Hematopoietic multipotent progenitor cell treated with erythropoietin and hydrocortisone succinate and interleukin-3 and kit ligand, for 15 days (in vitro differentiated cells): ENCODE data around the gene RELA.
"Not testable (repeated sequence)": the region's sequence is repeated elsewhere in the genome, so short reads cannot be mapped to it uniquely, and the experiment has no call there.

ENCODE experiments used
- DNase-seq: peaks from one replicate; pipeline ENCODE4 v3.0.0-alpha.2; 2015; ENCODE audit warnings: low spot score

Gene RELA

DNA sequence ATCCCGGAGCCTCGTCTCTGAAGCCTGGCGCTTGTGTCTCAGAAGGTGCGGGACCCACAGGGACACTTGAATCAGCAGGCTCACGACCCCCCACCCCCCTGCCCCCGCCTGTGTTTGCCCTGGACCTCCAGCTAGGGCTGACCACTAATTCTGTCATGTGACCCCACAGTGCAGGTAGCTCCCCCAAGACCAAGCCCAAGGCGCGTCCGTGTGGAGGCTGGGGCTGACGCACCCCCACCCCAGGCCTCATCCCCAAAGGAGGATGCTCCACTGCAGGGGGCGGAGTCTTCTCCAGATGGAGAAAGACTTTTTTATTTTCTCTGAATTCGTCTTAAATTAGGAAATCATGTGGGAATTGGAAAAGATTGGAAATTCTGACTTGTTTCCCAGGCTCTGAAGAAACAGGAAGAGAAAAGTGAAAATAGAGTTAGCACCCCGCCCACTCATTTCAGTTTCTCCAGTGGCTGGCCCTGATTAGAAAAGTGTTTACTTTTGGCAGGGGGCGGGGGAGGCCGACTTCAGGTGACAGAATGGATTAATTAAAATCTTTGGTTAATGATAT is 1.0 kb upstream of the RELA start:
- DNase-seq = peak; percentile 53

DNA sequence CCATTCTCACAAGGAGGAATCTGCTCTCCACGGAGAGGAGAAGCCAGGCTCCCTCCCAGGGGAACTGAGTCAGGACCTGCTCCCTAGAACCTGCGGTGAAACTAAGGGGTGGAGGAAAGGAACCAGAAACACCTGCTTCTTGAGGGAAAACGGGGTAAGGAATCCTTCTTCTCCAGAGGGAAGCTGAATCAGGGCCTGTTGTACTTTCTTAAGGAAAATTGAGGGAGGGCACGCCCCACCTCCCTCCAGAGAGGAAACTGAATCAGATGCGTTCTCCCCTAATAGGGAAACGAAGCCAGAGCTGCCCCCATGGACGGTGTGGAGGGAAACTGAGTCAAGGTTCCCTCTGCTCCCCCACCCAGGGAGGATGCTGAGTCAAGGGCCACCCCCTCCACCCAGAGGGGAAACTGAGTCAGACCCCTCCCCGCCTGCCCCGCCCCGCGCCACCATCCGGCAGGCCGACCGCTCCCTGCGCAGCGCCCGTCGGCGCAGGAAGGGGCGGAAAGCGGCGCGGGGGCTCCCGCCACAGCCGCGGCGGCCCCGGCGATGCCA is 393 bp downstream of the RELA start:
- DNase-seq = no peak

DNA sequence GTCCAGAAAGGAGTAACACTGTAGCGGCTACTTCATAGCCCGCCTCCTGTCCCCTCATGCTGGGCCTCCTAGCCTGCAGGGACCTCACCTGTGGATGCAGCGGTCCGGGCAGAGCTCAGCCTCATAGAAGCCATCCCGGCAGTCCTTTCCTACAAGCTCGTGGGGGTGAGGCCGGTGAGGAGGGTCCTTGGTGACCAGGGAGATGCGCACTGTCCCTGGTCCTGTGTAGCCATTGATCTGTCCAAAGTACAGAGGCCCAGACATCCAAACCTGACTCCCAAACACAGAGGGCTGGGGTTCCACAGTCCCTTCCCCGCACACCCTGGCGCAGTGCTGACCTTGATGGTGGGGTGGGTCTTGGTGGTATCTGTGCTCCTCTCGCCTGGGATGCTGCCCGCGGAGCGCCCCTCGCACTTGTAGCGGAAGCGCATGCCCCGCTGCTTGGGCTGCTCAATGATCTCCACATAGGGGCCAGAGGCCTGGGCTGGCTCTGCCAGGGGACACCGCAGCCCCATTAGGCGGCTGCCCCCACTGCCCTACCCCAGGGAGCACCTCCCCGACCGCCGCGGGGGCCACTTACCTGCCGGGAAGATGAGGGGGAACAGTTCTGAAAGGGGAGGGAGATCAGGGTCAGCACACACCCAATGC is 993 bp downstream of the RELA start:
- DNase-seq = no peak

DNA sequence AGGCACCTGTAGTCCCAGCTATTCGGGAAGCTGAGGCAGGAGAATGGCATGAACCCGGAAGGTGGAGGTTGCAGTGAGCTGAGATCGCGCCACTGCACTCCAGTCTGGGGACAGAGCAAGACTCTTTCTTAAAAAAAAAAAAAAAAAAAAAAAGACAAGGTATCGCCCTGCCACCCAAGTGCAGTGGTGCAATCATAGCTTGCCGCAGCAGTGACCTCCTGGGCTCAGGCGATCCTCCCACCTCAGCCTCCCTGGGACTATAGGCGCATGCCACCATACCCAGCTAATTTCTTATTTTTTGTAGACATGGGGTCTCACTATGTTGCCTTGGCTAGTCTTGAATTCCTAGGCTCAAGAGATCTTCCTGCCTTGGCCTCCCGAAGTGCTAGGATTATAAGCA is 1.8 kb downstream of the RELA start:
- DNase-seq = not testable (repeated sequence)

DNA sequence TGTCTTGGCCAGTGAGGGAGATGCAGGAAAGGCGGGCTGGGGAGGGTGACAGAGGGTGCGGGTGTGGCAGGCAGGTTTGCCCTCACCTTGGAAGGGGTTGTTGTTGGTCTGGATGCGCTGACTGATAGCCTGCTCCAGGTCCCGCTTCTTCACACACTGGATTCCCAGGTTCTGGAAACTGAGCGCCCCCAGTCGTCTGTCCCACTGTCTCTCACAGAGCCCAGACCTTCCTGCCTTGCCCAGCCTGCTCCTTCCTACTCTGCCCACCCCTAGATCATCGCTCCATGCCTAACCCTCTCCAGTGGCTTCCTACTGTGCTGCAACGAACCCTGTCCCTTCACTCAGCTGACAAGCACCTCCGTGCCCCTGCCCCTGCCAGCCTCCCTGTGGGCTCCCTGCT is 2.7 kb downstream of the RELA start:
- no peak for DNase-seq

DNA sequence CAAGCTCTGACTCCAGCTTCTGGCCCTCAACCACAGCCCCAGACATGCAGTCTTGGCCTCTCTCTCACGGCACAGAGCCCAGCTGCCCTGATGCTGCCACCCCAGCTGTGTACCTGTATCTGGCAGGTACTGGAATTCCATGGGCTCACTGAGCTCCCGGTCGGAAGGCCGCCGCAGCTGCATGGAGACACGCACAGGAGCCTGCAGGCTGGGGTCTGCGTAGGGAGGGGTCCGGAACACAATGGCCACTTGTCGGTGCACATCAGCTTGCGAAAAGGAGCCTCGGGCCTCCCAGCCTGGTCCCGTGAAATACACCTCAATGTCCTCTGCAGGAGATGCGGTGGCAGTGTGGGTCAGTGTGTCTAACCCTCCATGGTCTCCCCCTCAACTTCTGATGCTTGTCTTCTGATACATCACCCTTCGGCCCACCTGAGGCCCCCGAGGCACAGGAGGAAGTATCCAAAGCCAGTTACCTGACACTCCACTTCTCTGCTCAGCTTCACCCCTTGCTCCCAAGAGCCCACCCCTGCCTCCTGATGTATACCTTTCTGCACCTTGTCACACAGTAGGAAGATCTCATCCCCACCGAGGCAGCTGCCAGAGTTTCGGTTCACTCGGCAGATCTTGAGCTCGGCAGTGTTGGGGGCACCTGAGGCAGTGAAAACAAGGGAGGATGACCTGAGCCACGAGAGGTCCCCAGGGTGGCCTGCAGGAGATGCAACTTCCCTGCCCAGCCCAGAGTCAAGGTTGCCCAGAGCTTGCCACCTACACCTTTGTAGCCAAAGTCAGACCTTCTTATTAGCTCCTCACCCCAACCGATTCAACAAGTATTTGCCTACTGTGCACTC is 4.3 kb downstream of the RELA start:
- DNase-seq = no peak

DNA sequence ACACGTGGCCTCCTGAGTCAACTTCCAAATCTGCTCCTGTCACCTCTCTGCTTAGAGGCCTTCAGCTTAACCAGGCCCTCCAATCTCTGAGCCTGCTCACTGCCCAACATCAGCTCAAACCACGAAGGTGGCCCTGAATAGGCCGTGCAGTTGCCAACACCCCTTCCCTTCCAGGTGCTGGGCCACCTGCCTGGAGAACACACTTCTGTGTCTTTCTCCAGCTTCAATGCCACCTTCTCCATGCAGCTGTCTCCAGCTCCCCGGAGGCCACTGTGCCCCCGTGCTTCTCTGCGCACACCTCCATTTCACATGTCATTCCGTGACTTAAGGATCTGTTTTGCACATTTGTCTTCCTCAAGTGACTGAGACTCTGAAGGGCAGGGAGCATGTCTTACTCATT is 5.3 kb downstream of the RELA start:
- DNase-seq = no peak

DNA sequence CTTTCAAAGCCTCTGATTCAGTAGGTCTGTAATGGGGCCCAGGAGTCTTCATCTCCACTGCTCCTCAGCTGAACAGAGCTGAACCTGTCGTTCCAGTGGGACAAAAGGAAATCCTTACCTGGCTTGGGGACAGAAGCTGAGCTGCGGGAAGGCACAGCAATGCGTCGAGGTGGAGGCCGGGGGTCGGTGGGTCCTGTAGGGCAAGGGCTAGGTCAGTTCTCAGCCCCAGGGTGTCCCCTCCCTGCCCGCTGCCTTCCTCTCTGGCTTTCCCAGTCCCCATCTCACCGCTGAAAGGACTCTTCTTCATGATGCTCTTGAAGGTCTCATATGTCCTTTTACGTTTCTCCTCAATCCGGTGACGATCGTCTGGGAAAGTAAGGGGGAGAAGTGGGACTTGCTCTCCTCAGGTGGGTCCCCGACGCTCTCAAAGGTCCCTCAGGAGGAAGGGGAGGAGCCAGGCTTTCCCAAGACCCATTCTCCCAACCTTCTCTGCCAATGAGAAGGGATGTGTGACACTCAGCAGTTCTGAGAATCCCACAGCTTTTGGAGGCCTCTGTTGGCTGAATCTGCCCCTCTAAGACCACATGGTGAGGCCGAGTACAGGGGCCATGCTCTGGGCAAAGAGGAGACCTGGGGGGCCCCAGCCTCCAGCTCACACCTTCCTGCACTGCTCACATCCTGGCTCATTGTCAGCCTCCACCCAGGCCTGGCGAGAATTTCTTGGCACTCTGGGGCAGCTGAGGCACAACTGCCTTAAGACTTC is 7.0 kb downstream of the RELA start:
- no peak for DNase-seq

DNA sequence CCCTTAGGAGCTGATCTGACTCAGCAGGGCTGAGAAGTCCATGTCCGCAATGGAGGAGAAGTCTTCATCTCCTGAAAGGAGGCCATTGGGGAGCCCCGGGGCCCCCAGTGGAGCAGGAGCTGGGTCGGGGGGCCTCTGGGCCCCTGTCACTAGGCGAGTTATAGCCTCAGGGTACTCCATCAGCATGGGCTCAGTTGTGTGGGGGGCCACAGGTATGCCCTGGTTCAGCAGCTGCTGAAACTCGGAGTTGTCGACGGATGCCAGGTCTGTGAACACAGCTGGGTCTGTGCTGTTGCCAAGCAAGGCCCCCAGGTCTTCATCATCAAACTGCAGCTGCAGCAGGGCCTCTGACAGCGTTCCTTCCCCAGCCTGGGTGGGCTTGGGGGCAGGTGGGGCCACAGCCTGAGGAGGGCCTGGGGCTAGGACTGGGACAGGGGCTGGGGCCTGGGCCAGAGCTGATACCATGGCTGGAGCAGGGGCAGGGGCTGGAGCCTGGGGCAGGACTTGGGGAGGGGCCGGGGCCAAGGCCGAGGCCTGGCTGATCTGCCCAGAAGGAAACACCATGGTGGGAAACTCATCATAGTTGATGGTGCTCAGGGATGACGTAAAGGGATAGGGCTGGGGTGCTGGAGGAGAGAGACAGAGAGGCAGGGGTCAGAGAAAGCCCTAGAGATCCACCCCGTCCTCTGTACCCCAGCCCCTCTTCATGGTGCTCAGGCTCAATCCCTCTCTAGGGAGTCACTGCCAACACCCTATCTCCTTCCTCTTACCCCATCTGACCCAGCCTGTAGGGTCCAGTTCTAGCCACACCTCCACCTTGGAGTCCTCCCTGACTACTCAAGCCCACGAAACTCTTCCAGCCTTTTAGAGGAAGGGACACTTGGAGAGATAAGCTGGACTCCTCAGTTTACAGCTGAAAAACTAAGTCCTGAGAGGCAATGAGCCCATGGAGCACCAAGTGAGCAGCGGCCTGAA is 8.1 kb downstream of the RELA start:
- DNase-seq = no peak

DNA sequence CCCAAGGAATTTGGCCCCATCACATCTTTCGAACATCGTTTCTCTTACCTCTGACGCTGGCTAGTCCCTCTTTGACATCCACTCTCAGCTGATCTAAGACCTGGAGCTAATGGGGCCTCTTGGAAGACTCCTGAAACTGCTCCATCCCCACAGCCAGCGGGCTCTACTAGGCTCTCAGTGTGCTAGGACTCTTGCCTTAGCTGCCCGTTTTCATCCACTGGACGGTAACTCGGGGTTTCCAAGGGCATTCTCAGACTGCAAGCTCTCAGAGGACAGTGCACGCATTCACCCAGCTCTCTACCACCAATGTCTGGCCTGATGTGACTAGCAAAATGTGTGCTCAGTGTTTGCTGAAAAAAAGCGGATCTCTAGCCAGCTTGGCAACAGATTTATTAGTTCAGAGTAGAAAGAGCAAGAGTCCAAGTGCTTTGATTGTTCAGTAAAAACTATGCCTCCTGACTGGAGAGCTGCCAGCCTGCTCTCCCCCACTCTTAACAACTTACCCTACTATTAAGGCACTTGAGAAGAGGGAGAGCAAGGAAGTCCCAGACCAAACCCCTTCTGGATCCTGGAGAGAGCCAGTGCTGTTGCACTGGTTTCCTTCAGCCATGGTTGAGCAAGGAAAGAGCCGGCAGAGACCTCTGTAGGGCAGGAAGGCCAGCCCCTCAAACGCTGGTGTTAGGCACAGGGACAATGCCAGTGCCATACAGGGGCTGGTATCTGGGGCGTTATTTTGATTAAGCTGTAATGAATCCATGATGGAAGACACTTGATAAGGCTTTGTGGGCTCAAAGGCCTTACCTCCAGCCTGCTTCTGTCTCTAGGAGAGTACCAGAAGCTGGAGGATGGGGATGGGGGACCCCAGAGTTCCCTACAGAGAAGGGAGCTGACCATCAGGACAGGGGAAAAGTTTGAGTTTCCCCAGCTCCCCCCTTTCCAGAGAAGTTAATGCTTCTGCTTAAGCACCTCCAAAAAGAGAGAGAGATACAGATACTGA is 9.2 kb downstream of the RELA start:
- no peak for DNase-seq

DNA sequence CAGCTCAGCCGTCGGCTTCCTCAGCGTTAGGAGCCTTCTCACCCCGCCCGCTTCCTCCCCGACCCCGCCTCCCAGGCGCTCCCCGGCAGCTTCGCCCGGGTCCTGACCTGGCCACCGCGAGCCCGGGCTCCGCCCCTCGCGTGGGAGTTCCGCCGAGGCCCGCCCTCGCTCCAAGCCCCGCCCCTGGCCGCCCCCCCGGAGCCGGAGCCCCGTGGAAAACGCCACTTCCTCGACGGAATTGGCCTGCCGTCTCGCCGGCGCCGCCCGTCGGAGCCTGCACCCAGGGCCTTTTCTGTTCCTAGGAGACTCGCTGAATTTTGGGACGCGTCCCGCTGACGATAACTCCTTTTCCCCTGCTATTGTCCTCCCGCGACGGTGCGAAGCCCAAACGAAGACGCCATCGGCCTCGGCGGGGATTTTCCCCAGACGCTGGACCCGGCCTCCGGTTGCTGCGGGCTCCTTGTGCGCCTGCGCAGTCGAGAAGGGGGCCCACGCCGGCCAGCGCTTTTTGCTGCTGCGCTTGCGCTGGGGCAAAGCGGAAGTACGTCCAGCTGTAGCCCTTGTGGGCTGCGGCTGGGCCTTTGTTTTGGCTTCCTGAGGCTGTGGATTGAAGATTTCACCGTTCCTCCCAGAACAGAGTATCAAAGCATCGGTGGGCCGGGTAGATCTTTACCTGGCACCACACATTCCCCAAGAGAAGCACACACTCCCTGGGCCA is 10.0 kb downstream of the RELA start:
- peak; percentile 88 for DNase-seq

DNA sequence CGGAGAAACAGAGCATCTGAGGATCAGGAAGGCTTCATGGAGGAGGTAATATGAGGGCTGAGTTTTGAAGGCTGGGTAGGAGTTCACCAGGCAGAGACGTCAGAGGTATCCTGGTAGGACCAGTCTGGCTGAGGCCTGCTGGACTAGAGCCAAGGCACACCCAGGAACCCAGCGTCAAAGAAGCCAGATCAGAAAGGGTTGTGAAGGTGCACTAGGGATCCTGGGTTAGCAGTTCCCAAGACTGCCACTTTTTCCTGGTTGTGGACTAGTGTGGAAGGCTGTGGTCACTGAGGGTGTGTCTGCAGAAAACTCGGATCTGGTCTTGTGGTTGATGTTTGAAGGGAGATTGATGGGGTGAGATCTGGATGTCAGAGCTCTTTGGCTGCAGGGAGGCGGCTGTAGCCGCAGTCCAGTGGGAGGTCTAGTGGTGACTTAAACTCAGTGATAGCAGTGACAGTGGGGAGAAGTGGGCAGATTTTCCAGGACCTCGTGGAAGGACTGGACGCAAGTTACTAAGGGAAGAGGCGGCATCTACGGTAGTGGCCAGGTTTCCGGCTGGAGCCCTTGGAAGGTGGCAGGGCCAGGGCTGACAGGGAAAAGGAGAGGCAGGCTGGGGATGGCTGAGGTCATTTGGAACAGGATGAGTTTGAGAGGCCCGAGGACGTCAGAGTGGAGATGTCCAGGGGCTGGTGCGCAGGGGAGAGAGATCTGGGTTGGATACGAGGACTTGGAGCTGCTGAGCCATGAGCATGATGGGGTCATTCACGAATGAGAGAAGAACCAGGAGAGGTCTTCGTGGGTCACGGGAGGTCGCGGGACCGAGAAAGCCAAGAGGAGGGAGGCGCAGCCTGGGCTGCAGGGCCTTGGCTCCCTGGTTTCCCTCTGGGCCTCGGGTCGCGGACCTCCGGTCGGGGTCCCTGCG is 10.9 kb downstream of the RELA start:
- peak; percentile 82 for DNase-seq

DNA sequence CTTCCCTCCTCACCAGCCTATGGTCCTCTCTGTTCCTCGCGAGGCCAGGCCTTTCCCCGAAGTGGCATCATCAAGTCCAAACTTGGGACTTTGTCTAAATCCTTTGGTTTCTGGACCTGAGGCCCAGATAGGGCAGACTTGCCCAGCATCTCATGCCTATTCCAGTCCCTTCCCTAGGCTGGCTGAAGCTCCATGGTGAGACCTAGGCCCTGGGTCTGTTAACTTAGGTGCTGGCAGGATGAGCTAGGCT is 11.5 kb downstream of the RELA start:
- no peak for DNase-seq

DNA sequence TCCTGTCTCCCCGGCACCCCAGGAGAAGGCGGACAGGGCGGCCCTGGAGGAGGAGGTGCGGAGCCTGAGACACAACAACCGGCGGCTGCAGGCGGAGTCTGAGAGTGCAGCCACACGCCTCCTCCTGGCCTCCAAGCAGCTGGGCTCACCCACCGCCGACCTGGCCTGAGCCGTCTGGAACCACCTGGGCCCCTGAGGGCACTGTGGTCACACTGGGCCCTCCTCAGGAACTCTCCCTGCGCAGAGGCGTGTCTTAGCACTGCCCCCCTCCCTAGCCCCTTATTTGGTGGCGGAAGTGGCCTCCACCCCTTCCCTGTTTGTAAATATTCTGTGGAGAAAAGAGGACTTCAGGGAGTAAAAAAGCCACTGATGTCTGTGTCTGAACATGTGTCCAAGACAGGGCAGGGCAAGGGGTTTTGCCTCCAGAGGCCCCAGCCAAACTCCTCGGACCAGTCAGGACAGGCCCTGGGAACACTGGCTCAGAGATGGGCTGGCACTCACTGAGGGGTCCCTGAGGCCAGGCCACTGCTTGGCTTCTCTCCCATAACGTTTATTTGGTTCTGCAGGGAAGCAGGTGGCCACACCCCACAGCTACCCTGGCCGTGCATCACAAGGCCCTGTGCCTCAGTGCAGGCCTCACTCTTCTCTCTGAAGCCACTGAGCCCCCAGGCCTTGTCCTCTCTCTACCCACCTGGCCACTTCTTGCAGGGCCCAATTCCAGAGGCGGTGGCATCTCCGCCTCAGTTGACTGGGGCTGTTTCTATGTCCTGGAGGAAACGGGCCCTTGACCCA is 12.0 kb downstream of the RELA start:
- no peak for DNase-seq

DNA sequence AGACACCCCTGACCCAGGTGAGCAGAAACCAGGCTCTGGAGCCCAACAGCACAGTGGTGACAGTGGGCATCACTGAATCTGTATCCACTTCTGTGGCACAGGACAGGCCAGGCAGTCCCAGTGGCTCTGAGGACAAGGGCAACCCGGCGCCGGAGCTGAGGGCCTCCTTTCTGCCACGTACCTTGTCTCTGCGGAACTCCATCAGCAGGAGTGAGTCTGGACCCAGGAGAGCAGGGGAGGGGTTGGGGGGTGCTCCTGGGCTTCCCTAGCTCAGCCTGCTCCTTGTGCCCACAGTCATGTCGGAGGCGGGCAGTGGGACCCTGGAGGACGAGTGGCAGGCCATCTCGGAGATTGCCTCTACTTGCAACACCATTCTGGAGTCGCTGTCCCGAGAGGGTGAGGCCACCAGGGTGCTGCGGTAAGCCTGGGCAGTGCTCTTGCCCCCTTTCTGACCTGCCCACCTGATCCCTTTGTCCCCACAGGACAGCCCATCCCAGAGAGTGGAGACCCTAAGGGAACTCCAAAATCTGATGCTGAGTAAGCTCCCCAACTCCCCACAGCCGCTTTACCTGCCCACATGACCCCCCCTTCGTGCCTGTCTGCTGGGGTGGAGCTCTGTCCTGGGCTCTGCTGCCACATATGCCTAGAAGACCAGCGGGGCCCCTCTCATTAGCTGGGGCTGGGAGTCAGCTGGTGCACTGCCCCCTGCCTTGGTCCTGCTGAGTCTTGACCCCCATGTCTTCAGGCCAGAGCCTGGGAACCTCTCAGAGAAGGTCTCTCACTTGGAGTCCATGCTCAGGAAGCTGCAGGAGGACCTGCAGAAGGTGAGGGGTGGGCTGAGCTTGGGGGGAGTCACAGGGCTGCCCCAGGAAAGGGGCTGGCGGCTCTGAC is 12.8 kb downstream of the RELA start:
- DNase-seq = no peak

DNA sequence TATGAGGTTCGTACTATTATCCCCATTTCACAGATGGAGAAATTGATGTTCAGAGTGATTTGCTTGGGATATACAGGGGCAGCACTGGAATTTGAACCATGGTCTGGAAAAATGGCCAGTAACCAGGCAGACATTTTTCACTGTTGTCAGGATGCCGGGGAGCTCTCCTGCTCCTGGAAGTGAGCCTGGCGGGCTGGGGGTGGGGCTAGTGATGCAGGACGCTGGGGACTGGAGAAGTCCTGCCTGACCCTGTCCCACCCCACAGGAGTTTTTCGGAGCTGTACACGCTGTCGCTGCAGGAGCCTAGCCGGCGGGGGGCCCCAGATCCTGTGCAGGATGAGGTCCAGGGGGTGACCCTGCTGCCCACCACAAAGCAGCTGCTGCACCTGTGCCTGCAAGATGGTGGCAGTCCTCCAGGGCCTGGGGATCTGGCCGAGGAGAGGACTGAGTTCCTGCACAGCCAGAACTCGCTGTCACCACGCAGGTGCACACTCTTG is 13.7 kb downstream of the RELA start:
- DNase-seq = no peak
